GM12874 (cell line): ENCODE results near the gene CCSAP.

Experiments
- TF ChIP-seq, protein P1 (sequence below): IDR thresholded peaks from 2 replicates; pipeline ENCODE4 v1.5.1; 2011; ENCODE audit warnings: low read depth, mild to moderate bottlenecking, control low read depth, low read length, moderate library complexity; ENCODE audit not compliant: insufficient read depth

CCSAP gene

GRCh38 chr1:229283183-229283611 lies 59.6 kb downstream of the CCSAP start:
- TF ChIP-seq, protein P1, sequence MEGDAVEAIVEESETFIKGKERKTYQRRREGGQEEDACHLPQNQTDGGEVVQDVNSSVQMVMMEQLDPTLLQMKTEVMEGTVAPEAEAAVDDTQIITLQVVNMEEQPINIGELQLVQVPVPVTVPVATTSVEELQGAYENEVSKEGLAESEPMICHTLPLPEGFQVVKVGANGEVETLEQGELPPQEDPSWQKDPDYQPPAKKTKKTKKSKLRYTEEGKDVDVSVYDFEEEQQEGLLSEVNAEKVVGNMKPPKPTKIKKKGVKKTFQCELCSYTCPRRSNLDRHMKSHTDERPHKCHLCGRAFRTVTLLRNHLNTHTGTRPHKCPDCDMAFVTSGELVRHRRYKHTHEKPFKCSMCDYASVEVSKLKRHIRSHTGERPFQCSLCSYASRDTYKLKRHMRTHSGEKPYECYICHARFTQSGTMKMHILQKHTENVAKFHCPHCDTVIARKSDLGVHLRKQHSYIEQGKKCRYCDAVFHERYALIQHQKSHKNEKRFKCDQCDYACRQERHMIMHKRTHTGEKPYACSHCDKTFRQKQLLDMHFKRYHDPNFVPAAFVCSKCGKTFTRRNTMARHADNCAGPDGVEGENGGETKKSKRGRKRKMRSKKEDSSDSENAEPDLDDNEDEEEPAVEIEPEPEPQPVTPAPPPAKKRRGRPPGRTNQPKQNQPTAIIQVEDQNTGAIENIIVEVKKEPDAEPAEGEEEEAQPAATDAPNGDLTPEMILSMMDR = no peak

DNA sequence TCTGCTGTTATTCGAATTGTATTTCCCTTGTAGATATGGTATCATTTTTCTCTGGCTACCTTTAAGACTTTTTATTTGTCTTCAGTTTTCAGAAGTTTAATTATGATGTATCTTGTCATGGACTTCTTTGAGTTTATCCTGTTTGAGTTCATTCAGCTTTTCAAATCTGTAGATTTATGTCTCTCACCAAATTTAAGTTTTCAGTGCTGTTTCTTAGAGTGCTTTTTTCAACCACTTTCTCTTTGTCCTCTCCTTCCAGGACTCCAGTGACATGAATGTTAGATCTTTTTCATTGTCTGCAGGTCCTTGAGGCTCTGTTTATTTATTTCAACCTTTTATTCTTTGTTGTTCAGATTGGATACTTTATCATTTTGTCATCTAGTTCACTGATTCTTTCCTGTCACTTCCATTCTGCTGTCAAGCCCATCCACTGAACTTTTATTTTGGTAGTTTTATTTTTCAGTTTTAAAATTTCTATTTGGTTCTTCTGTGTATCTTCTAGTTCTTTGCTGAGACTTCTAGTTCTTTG lies 60.5 kb downstream of the CCSAP start:
- TF ChIP-seq, protein P1 = no peak

DNA sequence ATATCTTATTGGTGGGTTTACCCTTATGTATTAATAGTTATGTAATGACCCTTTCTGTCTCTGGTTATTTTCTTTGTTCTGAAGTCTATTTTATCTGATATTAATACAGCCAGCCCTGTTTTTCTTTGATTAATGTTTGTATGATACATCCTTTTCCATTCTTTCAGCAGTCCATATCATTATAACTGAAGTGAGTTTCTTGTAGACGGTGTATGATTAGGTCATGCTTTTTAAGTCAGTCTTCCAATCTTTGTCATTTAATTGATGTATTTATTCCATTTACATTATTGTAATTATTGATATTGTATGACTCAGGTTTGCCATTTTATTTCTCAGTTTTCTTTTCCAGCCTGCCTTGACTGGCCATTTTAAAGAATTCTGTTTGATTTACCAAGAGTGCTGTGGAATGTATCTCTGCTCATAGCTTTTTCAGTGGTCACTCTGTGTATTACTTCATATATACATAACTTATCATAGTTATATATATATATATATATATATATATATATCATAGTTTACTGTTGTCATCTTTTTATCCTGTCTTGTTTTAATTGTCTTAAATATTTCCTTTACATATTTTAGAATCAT lies 61.4 kb downstream of the CCSAP start:
- TF ChIP-seq, protein P1 = no peak

- TF ChIP-seq, protein P1 = no peak
Measured at GRCh38 chr1:229280921-229281320, 61.9 kb downstream of the CCSAP start.

GRCh38 chr1:229280037-229280828 lies 62.6 kb downstream of the CCSAP start:
- TF ChIP-seq, protein P1 = no peak

- TF ChIP-seq, protein P1 = no peak
Measured at GRCh38 chr1:229279242-229279641, 63.6 kb downstream of the CCSAP start.

DNA sequence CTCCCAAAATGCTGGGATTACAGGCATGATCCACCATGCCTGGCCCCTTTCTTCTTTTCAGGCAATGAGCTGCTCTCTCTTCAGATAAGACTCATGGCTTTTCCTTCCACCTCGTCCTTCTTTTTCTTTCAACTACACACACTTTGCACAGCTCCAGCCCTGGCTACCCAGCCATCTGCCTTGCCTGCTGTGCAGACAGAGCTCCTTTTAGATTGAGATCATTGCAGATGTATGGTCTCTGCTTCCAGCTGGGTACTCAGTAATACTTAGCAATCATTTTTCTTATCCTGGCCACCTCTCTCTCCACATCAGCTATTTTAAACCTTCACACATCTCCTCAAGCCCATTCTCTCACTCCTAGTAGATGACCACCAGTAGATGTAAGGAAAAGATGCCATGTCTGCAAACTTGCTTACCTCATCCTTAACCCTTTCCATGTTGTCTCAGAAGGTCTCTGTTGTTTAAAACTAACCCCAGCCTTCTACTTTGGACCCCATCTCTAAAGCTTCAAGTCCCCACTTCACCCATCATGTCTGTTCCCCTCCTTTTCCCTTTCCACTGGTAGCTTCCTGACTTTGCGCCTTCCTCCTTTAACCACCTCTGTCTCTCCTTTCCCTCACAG lies 64.6 kb downstream of the CCSAP start:
- TF ChIP-seq, protein P1 = no peak
